ENCODE measurements around the gene EFHD2. TPM values are rescaled to one million over a fixed set of nuclear protein-coding genes. Genes with fewer than 3 reads are reported as not detected.

Gene EFHD2
- polyA plus RNA-seq, 3 donors = 314 to 329 (median 323) TPM

DNA sequence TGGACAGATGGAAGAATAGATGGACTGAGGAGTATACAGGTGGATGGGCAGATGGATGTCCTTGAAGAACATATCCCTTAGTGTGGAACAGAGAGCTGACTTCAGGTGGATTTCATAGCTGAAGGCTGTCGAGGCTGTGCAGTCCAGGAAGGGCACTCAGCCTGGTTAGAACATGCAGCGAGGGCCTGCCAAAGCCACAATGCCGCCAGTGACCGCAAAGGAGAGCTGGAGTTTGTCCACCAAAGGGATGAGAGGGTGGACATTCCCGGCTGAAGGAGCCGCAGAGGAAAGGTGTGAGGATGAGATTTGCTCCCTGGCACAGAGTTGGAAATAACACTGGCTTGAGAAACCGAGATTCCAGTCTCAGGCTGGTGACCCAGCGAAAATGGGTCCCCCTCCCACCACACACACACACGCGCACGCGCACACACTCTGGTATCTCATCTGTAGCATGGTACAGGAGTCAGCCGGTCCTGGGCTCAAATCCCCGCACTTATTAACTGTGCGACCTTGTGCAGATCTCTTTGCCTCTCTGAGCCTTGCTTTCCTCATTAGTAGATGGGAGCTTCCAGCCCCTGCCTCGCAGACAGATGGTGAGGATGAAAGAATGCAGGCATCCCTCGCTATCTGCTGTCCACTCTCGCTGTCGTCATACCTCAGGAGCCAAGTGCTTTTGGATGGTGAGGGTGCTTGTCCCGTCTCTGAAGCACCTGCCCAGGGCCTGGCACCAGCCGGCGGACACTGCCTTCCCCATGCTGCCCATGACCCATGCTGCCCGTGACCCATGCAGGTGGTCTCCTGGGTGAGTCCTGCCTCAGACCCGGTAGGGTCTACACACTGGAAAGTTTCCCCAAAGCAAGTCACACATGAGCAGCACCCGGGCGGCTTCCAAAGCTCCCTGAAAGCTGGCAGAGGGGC lies 26.8 kb upstream of the EFHD2 start:
- Histone ChIP-seq H2AFZ (ENCODE audit: insufficient read depth, low read depth, low read length, poor library complexity, severe bottlenecking) (no peak overlapping the region), H3K36me3 (replicated peaks in 1 of 2; ENCODE audit: control insufficient read depth in 1 of 2, insufficient read depth in 2 of 2, low read length in 2 of 2) (no peaks in the 10 kb centered on the region), H3K9ac (ENCODE audit: insufficient read depth, low read length, poor library complexity, severe bottlenecking) (no peak overlapping the region), H3K27me3 (ENCODE audit: control insufficient read depth in 2 of 2, insufficient read depth in 2 of 2, low read length in 2 of 2) (peaks cover 0 to 11% of the 10 kb centered on the region in 2 donors), H3K4me2 (replicated peaks; ENCODE audit: extremely low read depth, low read length, poor library complexity, severe bottlenecking) (no peak overlapping the region), H3K4me1 (ENCODE audit: control insufficient read depth in 1 of 2, insufficient read depth in 2 of 2, low read length in 2 of 2) (peaks cover 21 to 22% of the 10 kb centered on the region in 2 donors), H3K4me3 (replicated peaks in 1 of 3; ENCODE audit: low read depth in 2 of 3, low read length in 3 of 3) (no peak overlapping the region), H3K9me3 (replicated peaks in 1 of 2; ENCODE audit: control insufficient read depth in 1 of 2, insufficient read depth in 1 of 2, low read length in 2 of 2) (no peaks in the 10 kb centered on the region), H3K27ac (ENCODE audit: low read depth in 1 of 2, low read length in 2 of 2) (no peak overlapping the region), H3K79me2 (ENCODE audit: insufficient read depth, low read length) (no peaks in the 10 kb centered on the region), H4K20me1 (ENCODE audit: insufficient read depth, low read length) (no peaks in the 10 kb centered on the region)
- peaks cover 20 to 46% (median 31%) of the 10 kb centered on the region in 3 donors for H3K27me3 Mint-ChIP-seq (ENCODE audit: low read depth in 3 of 3)
- WGBS (ENCODE audit: insufficient coverage) = 98% methylated on average over 23 of the region's 26 CpGs
- DNase-seq = no peak
- peak overlapping the region in 2 of 7 donors; percentile 10 to 50 for H3K27ac Mint-ChIP-seq
- H3K4me3 Mint-ChIP-seq = no peak overlapping the region
- TF ChIP-seq, protein P1, sequence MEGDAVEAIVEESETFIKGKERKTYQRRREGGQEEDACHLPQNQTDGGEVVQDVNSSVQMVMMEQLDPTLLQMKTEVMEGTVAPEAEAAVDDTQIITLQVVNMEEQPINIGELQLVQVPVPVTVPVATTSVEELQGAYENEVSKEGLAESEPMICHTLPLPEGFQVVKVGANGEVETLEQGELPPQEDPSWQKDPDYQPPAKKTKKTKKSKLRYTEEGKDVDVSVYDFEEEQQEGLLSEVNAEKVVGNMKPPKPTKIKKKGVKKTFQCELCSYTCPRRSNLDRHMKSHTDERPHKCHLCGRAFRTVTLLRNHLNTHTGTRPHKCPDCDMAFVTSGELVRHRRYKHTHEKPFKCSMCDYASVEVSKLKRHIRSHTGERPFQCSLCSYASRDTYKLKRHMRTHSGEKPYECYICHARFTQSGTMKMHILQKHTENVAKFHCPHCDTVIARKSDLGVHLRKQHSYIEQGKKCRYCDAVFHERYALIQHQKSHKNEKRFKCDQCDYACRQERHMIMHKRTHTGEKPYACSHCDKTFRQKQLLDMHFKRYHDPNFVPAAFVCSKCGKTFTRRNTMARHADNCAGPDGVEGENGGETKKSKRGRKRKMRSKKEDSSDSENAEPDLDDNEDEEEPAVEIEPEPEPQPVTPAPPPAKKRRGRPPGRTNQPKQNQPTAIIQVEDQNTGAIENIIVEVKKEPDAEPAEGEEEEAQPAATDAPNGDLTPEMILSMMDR (IDR thresholded peaks at IDR 0.05) = no peak
- intact Hi-C loops (cut with micrococcal nuclease) = no loop called here
- peaks cover 0 to 2% (median 0%) of the 10 kb centered on the region in 7 donors for H3K9me3 Mint-ChIP-seq
- H3K36me3 Mint-ChIP-seq = no peaks in the 10 kb centered on the region
- peaks cover 26% of the 10 kb centered on the region for H3K4me1 Mint-ChIP-seq

DNA sequence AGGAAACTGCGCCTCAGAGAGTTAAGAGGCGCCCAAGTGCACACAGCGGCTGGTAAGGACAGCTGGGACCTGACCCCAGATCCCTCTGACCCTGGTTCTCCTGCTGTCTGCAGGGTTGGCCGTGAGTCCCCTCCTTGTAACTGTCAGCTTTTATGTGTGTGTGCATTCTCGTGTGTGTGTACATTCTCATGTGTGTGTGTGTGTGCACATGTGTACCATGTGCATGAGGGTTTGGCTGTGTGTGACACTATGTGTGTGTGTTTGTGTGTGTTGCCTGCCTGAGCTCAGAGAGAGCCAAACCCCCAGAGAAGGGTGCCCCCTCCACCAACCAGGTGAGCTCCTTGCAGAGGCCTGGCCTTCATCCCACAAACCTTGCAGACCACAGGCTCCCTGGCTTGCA lies 25.9 kb upstream of the EFHD2 start:
- TF ChIP-seq, protein P1 (IDR thresholded peaks at IDR 0.05) = no peak
- H3K4me1 Mint-ChIP-seq = peaks cover 26% of the 10 kb centered on the region
- WGBS (ENCODE audit: insufficient coverage) = 100% methylated on average over 5 of the region's 5 CpGs
- H3K4me3 ChIP-seq (replicated peaks in 1 of 3; ENCODE audit: low read depth in 2 of 3, low read length in 3 of 3) = no peak overlapping the region
- no peaks in the 10 kb centered on the region for H4K20me1 ChIP-seq (ENCODE audit: insufficient read depth, low read length)
- no peak overlapping the region for H2AFZ ChIP-seq (ENCODE audit: insufficient read depth, low read depth, low read length, poor library complexity, severe bottlenecking)
- H3K4me1 ChIP-seq (ENCODE audit: control insufficient read depth in 1 of 2, insufficient read depth in 2 of 2, low read length in 2 of 2) = peaks cover 21 to 22% of the 10 kb centered on the region in 2 donors
- H3K27ac Mint-ChIP-seq = peak overlapping the region in 1 of 7 donors; percentile 40
- no peak overlapping the region for H3K9ac ChIP-seq (ENCODE audit: insufficient read depth, low read length, poor library complexity, severe bottlenecking)
- H3K27ac ChIP-seq (ENCODE audit: low read depth in 1 of 2, low read length in 2 of 2) = no peak overlapping the region
- H3K36me3 Mint-ChIP-seq = no peaks in the 10 kb centered on the region
- peaks cover 0 to 1% (median 0%) of the 10 kb centered on the region in 7 donors for H3K9me3 Mint-ChIP-seq
- H3K36me3 ChIP-seq (replicated peaks in 1 of 2; ENCODE audit: control insufficient read depth in 1 of 2, insufficient read depth in 2 of 2, low read length in 2 of 2) = no peaks in the 10 kb centered on the region
- intact Hi-C loops (cut with micrococcal nuclease) = no loop called here
- peak overlapping the region; percentile 66 for H3K4me2 ChIP-seq (replicated peaks; ENCODE audit: extremely low read depth, low read length, poor library complexity, severe bottlenecking)
- peaks cover 22 to 42% (median 28%) of the 10 kb centered on the region in 3 donors for H3K27me3 Mint-ChIP-seq (ENCODE audit: low read depth in 3 of 3)
- peaks cover 0 to 11% of the 10 kb centered on the region in 2 donors for H3K27me3 ChIP-seq (ENCODE audit: control insufficient read depth in 2 of 2, insufficient read depth in 2 of 2, low read length in 2 of 2)
- no peaks in the 10 kb centered on the region for H3K79me2 ChIP-seq (ENCODE audit: insufficient read depth, low read length)
- no peaks in the 10 kb centered on the region for H3K9me3 ChIP-seq (replicated peaks in 1 of 2; ENCODE audit: control insufficient read depth in 1 of 2, insufficient read depth in 1 of 2, low read length in 2 of 2)
- no peak overlapping the region for H3K4me3 Mint-ChIP-seq
- DNase-seq = no peak
